Measurements from ENCODE around the gene CHDH. TPM values are rescaled to one million over a fixed set of nuclear protein-coding genes. Genes with fewer than 3 reads are reported as not detected.

Gene CHDH
- total RNA-seq, 4 donors from 2014 or later: 2.8 to 15.9 (median 9.7) TPM

- Histone ChIP-seq H3K9me3 (no peaks in the 10 kb centered on the region), H3K4me3 (peak within 1 kb of the TSS; percentile 65 to 97 (median 89)), H3K27ac (peak within 1 kb of the TSS; percentile 61 to 94 (median 86)), H3K36me3 (peaks cover 0 to 64% (median 12%) of the 10 kb centered on the region in 3 donors), H3K27me3 (no peaks in the 10 kb centered on the region), H3K4me1 (peaks cover 0 to 15% (median 11%) of the 10 kb centered on the region in 4 donors)
- peak in 2 of 5 experiments; percentile 41 to 46 for TF ChIP-seq CTCF (IDR thresholded peaks at IDR 0.05)
- TF ChIP-seq POLR2A (IDR thresholded peaks at IDR 0.05): peak; percentile 23 to 53
- TF ChIP-seq EP300 (IDR thresholded peaks at IDR 0.05): peak; percentile 61 to 92
- peak; percentile 54 to 68 for DNase-seq (ENCODE audit: low spot score in 2 of 2)
- 1% methylated on average over 38 to 59 of the region's 65 CpGs for WGBS, 2 donors
Measured at GRCh38 chr3:53881691-53882593, 35.7 kb upstream of the CHDH start, which contains the start of gene ACTR8. TSS of gene ACTR8 (minus strand) at chr3:53882152. CDS start at chr3:53882101, 51 bp downstream.

- 38 to 47% methylated on average over 10 of the region's 10 CpGs for WGBS, 2 donors
Measured at GRCh38 chr3:53880396-53881345, 34.5 kb upstream of the CHDH start.

DNA sequence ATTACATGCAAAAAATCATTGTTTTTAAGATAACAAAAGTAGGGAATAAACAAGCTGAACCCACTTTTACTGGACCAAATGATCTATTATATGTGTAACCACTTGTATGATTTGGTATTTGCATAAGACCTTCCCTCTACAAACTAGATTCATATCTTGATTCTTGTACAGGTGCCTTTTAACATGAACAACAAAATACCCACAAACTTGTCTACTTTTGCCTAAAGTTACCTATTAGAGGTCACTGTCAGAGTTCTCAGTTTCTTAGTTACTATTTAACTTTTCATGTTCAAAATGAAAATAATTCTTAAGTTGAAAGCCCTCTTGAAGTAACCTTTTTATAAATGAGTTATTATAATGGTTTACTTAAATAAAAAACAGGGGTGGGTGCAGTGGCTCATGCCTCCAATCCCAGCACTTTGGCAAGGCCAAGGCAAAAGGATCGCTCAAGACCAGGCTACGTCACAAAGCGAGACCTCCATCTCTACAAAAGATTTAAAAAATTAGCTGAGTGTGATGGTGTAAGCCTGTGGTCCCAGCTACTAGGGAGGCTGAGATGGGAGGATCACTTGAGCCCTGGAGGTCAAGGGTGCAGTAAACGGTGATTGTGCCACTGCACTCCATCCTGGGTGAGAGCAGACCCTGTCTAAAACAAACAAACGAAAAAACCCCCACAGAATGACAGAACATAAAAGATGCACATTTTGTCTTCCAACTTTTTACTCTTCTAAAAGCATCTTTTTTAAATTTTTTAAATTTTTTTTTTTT is 19.7 kb upstream of the CHDH start:
- Histone ChIP-seq H3K27me3 (no peaks in the 10 kb centered on the region), H3K36me3 (peaks cover 8 to 100% (median 9%) of the 10 kb centered on the region in 3 donors), H3K27ac (no peak overlapping the region), H3K9me3 (no peaks in the 10 kb centered on the region), H3K4me3 (no peak overlapping the region), H3K4me1 (no peaks in the 10 kb centered on the region)
- 94 to 95% methylated on average over 5 of the region's 5 CpGs for WGBS, 2 donors
- TF ChIP-seq EP300 (IDR thresholded peaks at IDR 0.05) (no peak), POLR2A (IDR thresholded peaks at IDR 0.05) (no peak), CTCF (IDR thresholded peaks at IDR 0.05) (no peak)
- DNase-seq (ENCODE audit: low spot score in 2 of 2): no peak

More at GRCh38 chr3:53880396-53881345, 34.5 kb upstream of the CHDH start:
- H3K4me1 ChIP-seq: peaks cover 0 to 15% (median 11%) of the 10 kb centered on the region in 4 donors
- no peak for DNase-seq (ENCODE audit: low spot score in 2 of 2)
- H3K4me3 ChIP-seq: peak overlapping the region; percentile 65 to 97 (median 89)
- H3K27ac ChIP-seq: peak overlapping the region in 2 of 4 donors; percentile 86 to 94
- no peak for TF ChIP-seq EP300 (IDR thresholded peaks at IDR 0.05)
- TF ChIP-seq POLR2A (IDR thresholded peaks at IDR 0.05): no peak
- TF ChIP-seq CTCF (IDR thresholded peaks at IDR 0.05): no peak
- H3K27me3 ChIP-seq: no peaks in the 10 kb centered on the region
- no peaks in the 10 kb centered on the region for H3K9me3 ChIP-seq
- H3K36me3 ChIP-seq: peaks cover 0 to 66% (median 17%) of the 10 kb centered on the region in 3 donors

- 89% methylated on average over 1 of the region's 1 CpG for WGBS, 2 donors
- DNase-seq (ENCODE audit: low spot score in 2 of 2): no peak
- Histone ChIP-seq H3K27me3 (no peaks in the 10 kb centered on the region), H3K9me3 (no peaks in the 10 kb centered on the region), H3K36me3 (peaks cover 0 to 89% (median 7%) of the 10 kb centered on the region in 3 donors), H3K4me3 (no peak overlapping the region), H3K27ac (no peak overlapping the region), H3K4me1 (no peaks in the 10 kb centered on the region)
- no peak for TF ChIP-seq POLR2A (IDR thresholded peaks at IDR 0.05)
- TF ChIP-seq CTCF (IDR thresholded peaks at IDR 0.05): no peak
- no peak for TF ChIP-seq EP300 (IDR thresholded peaks at IDR 0.05)
Measured at GRCh38 chr3:53863145-53863544, 16.9 kb upstream of the CHDH start.
